HG03432 (cell line): ENCODE results near the gene TREX2.

ENCODE experiments used
- ATAC-seq: cut with Tn5 transposase; IDR thresholded peaks from one replicate; pipeline ENCODE4 v1.9.1; 2021; ENCODE audit warnings: mild to moderate bottlenecking, moderate library complexity; ENCODE audit not compliant: unreplicated experiment

TREX2 gene

GRCh38 chrX:153440556-153441135 lies 5.2 kb downstream of the TREX2 start:
- ATAC-seq, result no peak

DNA sequence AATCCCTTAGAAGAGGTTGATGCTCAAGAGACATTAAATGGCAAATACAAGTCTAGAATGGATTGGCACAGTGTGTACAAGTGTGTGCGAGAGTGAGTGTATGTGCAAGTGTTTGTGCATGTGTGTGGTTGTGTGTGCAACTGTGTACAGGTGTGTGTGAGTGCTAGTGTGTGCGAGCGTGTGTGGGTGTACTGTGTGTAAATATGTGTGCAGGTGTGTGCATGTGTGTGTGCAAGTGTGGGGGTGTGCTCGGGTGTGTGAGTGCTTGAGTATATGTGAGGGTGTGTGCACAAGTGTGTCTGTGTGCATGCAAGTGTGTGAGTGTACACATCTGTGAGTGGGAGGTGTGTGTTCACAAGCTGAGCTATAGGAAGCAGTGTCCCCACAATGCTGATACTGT lies 5.9 kb downstream of the TREX2 start:
- no peak for ATAC-seq

- no peak for ATAC-seq
Measured at GRCh38 chrX:153438532-153438931, 7.3 kb downstream of the TREX2 start.

GRCh38 chrX:153435845-153436244 lies 10.0 kb downstream of the TREX2 start:
- ATAC-seq, result no peak

DNA sequence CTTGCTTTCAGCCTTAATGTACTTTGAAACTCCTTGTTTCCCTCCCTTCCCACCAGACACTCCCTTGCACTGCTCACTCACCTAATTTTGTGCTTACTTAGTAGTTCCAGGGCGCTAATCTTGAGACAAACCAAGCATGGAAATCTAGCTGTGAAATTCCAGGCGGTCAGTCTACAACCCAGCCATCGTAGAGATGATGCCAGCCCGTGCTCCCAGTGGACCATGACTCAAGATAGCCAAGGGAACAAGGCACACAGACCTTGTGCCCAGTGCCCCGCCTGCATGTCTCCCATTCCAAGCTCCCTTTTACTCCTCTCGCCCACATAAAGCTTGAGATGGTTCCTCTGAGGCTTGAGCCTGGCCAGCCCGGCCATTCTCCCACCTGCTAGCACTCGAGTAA lies 11.1 kb downstream of the TREX2 start:
- no peak for ATAC-seq

GRCh38 chrX:153433781-153434285 lies 12.0 kb downstream of the TREX2 start:
- no peak for ATAC-seq

- ATAC-seq, result no peak
Measured at GRCh38 chrX:153433161-153433680, 12.6 kb downstream of the TREX2 start.

- ATAC-seq, result no peak
Measured at GRCh38 chrX:153430796-153431195, 15.1 kb downstream of the TREX2 start.

GRCh38 chrX:153426204-153426603 lies 19.7 kb downstream of the TREX2 start:
- ATAC-seq, result no peak

DNA sequence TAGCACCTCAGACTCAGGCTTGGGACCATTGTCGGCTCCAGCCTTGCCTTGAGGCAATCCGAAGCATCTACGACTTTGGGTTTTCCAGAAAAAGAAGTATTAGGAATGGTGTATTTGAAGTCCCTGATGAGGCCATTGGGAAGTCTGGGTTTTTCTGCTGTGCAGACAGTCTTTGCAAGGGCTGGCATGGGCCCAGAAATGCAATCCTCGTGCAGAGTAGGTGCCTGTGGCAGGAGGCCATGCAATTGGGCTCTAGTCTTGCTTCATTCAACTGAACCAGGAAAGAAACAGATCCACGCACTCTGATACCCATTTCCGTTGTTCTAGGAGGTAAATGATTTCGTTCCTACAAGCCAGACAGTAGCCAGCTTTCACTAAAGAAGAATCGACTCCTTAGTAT lies 22.2 kb downstream of the TREX2 start:
- ATAC-seq, result no peak

DNA sequence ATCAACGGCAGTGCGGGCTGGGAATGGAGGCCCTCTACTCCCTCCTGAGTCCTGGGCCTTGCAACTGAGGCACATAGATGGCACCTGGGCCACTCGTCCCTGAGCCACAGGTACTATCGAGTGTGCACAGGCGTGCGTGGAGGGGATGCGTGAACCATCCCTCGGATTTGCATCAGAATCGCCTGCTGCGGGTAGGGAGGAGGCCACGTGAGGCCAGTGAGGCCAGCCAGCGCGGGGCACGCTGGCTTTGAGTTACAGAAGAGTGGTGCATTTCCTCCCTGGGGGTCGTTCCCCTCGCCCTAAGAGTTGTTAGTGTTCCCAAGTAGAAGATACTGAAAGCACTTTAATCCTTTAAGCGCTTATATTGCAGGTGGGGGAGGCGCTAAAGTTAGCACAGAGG lies 24.0 kb downstream of the TREX2 start:
- ATAC-seq, result no peak

DNA sequence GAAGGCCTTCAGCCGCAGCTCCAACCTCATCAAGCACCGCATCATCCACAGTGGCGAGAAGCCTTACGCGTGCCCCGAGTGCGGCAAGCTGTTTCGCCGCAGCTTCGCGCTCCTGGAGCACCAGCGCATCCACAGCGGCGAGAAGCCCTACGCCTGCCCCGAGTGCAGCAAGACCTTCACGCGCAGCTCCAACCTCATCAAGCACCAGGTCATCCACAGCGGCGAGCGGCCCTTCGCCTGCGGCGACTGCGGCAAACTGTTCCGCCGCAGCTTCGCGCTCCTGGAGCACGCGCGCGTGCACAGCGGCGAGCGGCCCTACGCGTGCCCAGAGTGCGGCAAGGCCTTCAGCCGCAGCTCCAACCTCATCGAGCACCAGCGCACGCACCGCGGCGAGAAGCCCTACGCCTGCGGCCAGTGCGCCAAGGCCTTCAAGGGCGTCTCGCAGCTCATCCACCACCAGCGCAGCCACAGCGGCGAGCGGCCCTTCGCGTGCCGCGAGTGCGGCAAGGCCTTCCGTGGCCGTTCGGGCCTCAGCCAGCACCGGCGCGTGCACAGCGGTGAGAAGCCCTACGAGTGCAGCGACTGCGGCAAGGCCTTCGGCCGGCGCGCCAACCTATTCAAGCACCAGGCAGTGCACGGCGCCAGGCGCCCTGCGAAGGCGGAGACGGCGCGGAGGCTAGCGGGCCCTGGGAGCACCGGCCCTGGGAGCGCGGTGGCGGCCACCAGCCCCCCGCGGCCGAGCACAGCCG lies 24.8 kb downstream of the TREX2 start:
- no peak for ATAC-seq

DNA sequence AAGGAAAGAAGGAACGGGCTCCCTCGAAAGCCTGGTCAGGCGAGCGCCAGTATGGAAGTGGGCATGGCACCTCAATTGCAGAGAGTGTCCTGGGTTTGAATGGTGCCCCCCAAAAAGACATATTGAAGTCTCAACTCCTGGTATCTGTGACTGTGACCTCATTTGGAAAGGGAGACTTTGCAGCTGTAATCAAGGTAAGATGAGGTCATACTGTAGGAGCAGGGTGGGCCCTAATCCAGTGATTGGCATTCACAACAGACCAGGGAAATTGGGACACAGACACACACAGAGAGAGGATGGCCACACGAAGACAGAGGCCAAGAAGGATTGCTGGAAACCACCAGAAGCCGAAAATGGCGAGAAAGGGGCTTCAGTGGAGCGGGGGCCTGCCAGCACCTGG lies 28.2 kb downstream of the TREX2 start:
- ATAC-seq, result no peak

- no peak for ATAC-seq
Measured at GRCh38 chrX:153416781-153417450, 28.9 kb downstream of the TREX2 start.

DNA sequence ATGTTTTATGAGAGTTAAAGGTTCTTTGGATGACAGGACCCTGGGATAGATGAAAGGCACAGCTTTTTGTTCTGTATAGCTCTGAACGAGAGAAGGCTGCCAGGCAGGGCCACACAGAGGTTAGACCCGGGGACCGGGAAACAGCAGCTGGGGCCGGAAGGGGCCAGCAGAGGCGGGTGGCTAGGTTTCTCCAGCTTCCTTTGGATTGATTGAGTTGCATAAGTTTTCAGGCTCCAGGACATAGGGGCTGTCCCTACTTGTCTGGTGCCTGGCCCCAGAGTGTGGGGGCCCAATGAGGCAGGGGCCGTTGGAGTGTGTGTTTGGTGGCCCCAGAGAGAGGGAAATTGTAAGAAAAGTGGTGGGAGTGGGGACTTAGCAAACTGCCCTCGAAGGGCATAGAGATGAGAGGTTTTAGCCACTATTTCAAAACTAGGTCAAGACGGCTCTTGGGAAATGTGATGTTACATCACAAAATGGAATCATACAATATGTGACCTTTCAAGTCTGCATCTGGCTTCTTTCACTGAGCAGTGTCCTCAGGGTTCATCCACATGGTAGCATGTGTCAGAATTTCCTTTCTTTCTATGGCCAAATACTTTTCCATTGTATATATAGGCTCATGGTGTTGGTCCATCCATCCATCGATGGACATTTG lies 30.9 kb downstream of the TREX2 start:
- no peak for ATAC-seq

GRCh38 chrX:153413731-153414130 lies 32.1 kb downstream of the TREX2 start:
- ATAC-seq, result no peak

- no peak for ATAC-seq
Measured at GRCh38 chrX:153412746-153413720, 32.8 kb downstream of the TREX2 start.

DNA sequence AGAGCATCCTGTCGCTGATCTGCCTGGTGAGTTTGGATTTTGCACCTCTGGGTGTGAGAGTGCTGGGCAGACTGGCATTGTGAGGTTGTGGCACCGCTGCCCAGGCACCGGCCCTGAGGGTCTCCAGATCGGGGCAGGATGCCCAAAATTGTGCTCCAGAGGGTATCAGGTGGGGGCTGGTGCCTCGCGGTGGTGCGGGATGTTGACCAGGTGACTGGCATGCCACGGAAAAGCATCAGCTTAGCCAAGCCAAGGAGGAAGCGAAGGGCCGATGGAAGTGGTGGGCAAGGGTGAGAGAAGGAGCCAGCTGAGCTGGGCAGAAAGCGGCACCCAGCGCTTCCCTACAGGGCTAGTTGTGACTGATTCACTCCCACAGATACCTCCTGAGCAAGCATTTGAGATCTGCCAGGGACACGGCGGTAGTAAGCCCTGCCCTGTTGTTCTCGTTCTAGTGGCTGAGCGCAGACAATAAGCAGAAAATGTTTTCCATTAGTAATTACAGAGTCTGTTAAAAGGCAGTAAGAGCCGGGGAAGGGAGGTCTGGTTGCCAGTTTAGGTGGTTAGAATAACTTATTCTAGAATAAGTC lies 33.8 kb downstream of the TREX2 start:
- ATAC-seq, result no peak

- peak; percentile 56 for ATAC-seq
Measured at GRCh38 chrX:153411255-153411987, 34.4 kb downstream of the TREX2 start, which contains the start of gene ZFP92. Gene ZFP92, plus strand, starts transcription at chrX:153411472. Its CDS starts 6,851 bp downstream, at chrX:153418323.
